ENCODE measurements around the gene PPRC1.

- TF ChIP-seq CTCF (IDR thresholded peaks at IDR 0.05; ENCODE audit: poor library complexity, severe bottlenecking) (no peak), REST (IDR thresholded peaks at IDR 0.05; ENCODE audit: borderline replicate concordance) (no peak), SMC3 (conservative IDR thresholded peaks at IDR 0.05; ENCODE audit: poor library complexity) (no peak)
Measured at GRCh38 chr10:102157224-102157623, 24.4 kb downstream of the PPRC1 start.
